ENCODE results near the gene ANKRD44.

Gene ANKRD44

DNA sequence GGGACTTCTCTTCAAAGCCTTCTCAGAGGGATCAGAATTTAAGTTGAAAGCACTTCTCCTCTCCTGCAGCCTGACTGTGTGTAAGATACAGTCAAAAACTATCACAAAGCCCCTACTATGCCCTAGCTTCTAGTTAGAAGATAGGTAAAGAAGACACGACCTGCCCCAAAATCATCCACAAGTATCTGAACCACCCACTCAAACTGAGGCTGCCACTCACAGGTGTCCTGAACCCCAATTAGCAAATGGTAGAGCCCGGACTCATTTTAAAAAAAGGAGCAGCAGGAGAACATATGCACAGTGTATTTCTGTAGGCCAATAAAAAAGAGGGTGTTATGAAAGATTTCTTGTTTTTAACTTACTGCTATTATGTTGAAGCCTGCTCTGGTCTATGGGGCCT is 74.4 kb downstream of the ANKRD44 start:
- DNase-seq = no peak

DNA sequence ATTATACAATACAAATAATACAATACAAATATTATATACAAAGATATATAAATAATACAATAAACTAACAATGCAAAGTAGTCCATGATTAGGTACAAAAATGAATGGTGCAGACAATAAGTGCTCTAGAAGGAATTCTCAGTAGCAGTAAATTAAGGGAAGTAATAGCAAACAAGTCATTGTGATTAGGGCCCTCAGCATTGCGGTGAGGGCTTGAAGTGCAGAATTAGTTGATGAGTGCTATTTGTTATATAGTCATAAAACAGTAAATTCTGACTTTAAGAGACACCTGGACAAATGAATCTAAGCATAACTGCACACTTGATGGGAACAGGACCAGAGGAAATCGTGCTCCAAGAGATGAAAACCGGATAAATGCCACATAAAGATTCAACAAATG is 74.9 kb downstream of the ANKRD44 start:
- no peak for DNase-seq

DNA sequence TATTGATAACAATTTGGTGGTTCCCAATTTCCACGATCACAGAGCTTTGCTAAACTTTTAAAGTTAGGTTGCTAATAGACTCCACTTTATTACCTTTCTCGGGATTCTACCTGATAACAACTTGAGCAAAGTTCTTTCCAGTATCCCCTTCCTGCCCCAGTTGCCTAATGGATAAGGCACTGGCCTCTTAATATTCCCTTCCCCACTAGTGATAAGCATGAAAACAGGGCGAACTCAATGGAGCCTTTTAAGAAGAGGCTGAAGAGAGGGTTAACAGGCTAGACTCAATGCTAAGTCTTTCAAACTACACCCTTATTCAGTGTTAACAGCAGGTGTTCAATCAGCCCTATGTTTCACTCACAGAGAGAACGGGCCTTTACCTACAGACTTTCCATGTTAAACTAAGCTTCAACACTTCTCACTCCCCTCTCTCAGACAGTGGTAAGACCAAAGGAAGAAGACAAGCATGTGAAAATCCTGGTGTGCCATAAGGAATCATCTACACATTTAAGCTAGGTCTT is 75.8 kb downstream of the ANKRD44 start:
- DNase-seq = no peak

DNA sequence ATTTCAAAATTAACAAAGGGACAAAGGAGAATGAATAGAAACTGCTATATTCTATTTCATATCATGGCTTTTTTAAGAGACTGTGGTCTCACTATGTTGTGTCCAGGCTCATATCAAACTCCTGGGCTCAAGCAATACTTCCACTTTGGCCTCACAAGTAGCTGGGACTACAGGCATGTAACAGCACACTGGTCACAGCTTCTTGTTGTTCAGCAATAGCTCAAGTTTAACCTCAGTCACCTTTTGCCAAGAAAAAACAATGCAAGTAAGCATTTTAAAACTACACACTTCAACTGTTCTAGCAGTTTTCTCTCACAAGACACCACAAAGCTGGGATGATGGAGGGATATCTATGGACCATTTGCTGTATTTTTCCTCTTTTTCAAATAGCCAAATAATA is 77.1 kb downstream of the ANKRD44 start:
- DNase-seq = no peak

DNA sequence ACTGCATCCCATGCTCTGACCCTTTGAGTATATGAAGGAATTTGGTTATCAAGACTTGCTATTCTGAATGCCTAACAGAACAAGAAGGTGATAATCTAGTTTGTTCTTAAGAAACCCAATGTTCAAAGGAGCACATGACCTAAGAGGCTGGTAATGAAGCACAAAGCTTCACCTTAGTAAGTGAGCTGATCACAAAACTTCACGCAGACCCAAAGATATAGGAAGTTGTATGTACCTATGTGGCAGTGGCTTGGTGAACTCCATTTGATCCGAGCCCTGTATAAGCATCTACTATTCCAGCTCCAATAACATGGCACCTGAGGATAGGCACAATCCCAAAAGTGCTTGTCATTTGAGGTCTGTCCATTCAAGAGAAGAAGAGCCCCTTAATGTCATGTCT is 78.6 kb downstream of the ANKRD44 start:
- DNase-seq = peak in 2 of 6 experiments; percentile 43 to 49

DNA sequence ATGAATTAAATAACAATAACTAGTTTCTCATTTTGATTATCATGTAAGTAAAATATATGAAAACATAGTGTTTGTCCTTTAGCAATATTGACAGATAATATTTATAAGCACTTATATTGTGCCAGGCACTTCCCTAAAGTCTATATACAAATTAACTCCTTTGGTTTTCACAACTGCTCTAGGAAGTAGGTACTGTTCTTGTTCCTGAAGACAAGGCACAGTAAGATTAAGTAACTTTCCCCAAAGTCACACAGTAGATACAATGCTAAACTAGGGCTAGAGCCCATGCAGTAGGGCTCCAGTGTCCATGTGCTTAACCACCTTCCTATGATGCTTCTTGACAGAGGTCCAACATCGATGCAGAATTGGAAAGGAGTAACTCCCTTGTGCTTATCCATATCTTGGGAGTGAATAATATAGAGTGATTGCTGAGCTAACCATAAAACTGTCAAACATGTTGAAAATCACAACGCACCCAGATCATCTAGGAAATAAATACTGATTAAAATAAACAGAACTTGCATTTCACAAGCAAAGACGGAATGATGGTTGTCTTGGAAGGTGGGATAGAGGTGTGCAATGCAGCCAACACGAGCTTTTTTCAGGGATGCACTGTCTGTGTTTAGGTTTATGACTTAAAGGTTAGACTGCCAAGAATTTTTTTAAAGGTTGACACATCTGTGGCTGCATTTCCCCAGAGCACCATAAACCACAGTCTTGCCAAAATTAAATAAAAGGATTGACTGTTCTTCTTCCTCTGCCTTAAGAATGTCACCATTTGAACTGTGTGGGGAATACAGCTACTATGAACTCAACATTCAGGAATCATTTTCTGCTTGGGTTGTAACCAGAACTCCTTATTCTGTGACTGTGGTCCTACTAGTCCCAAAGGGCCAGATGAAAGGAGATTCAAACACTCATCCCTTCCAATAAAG is 80.8 kb downstream of the ANKRD44 start:
- DNase-seq = no peak

DNA sequence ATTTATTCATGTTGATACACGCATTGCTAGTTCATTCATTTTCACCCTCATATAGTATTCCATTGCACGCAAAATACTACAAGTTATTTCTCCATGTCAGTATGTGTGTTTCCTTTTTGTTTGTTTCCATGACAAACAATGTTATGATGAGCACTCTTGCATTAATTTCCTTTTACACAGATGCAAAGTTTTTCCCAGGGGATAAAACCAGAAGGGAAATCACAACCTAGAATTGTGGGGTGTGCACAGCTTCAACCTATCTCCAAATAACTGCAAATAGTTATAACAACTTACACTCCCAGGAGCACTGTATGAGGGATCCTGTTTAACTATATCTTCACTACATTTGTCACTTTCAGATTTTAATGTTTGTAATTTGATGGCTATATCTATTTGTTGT is 87.1 kb downstream of the ANKRD44 start:
- DNase-seq = no peak

DNA sequence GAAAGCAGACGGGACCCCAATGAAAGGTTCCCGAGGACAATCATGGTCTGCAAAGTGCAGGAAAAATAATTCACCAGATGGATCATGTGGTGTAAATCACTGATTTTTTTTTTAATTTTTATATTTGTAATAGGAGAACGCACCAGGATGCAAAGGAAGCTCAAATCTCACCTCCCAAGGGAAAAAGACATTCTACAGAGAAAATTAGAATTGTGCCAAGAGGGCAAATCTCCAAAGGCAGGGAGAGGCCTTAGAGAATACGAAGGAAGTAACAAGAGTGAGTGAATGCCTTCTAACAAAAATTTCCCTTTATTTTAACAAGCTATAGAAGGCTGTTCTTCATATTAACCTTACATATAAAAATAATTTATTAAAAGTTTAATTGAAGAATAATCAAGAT is 90.9 kb downstream of the ANKRD44 start:
- DNase-seq = no peak

DNA sequence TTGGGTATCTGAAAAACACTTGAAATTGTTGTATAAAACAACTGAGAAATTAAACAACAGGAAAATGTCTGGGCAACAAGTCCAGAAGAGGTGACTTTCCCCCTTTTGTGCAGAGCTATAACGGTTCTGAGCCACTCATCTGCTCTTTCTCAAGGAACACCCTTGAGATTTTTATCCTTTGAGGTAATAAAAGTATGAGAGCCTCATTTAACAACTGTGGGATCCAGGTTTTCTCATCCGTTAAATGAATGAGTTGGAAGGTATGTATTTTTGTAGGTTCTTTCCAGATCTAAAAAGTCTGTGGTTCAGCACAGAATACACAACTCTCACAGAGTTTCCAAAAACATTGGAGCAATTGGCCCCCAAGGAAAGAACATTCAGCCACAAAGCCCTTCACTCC is 93.0 kb downstream of the ANKRD44 start:
- DNase-seq = no peak

DNA sequence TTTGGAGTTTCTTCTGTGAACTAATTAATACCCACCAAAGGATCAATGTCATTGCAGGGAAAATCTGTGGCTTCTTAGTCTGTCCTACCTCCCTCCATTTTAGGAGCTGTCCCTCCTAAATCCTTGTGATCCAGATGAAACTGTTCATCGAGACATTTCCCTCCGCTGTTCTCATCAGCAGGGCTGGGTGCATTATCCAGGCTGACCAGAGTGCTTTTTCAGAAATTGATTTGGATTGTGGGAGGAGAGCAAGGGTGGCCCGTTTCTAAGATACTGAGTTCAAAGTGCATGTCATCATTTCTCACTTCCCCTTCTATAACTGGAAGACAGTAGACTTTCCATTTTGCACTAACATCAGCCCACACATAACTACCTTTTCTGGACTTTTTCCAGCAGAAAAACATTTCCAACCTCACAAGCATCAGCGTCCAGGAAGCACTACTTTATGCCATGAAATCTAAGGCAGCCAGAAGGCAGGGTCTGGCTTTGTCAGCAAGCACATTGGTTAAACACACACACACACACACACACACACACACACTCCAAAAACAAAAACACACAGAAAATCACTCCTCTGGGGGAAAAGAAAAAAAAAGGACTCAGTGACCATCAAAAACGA is 94.1 kb downstream of the ANKRD44 start:
- DNase-seq = peak in 1 of 6 experiments; percentile 18

DNA sequence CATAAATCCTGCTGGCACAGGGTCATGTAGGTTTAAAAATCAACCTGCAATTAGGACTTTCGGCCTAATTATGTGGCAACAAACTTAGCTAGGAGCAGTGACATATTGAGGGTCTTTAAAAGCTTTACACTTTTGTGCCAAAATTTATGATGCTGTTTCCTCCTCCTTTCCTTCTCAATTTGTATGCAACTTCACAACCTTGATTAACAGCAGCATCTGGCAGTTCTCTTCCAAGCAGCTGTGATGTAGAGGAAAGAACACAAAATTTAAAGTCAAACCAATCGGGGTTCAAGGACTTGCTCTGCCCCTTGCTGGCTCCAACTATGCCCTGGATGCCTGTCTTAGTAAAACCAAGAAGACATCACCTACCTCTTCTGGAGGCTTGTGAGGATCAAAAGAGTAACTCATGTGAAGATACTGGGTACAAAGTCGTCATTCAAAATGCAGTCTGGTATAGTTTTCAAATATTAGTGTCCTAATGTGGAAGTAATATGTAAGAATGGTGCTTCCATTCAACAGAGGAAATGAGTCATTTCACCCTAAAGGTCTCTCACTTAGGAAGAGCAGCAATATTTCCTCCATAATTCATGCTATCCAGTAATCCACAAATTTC is 94.7 kb downstream of the ANKRD44 start:
- DNase-seq = no peak

DNA sequence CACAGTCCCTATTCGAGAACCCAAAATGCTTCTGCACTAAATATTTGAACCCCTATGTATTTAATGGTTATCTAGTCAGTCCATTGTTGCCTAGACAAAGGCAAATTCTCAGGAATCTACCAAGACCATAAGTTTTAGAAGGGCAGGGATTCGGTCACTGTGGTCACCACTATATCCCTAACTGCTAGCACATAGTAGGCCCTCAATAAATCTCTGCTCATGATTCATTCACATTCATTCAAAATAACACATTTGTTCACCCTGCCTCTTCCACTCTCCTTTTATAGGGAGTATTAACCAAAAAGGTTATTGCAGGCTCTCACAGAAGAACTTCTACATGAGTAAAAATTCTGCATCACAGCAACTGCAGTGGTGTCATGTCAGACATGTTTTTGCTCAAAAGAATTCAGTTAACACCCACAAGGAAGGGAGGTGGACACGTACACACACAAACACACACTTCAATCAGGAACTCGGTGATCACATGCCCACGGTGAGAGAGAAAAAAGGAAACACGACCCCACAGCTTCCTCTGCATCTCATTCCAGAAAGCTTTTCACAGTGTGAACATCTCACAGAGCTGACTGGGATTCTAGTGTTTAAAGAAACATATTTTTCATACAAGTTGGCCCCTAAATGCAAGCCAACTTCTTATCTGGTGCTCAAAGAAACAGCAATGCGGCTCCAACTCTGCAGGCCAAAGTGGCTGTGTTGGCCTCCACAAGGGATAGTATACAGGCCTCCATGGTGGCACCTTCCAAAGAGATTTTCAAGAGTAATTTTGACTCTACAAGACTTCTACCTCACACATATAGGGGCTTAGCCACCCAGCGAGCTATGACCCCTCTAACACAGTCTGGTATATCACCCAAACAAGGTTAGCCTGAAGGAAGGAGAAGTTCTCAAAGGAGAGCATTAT is 98.0 kb downstream of the ANKRD44 start:
- DNase-seq = peak in 3 of 6 experiments; percentile 33 to 45 (median 44)

DNA sequence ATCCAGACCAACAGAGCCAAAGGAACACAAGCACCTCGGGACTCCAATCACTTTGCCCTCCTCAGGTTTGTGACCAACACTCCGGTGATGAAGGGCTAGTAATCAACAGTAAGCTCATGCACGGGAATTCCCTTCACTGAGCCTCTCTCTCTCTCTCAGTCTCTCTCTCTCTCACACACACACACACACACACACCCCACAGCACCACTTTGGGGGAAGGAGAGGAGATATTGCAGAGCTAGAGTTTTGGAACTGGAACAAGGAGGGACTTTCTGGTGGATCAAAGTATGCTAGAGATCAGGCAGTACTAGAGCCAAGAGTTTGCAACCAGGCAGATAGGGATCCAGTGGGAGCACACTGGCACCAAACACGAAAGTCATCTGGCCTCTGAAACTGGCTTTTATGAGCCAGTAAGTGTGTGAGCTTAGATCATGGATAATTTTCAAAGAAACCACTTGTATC is 98.7 kb downstream of the ANKRD44 start:
- DNase-seq = peak in 1 of 6 experiments; percentile 17

DNA sequence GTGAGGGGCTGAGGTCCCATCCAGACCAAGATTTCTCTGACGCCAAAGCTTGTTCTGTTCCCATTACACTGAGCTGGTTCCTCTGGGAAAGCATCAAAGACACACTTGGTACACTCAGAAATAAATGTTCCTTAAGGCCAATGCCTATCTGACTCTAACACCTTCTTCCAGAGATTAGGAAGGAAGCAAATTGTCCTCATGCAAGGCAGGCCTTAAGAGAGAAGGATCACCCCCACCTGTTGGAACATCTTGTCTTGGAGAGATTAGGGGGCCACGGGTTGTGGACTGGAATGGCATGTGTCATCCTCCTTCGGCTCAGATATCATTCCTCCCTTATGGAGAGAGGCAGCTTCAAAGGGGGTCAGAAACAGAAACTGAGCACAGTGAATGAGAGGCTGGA is 100.2 kb downstream of the ANKRD44 start:
- DNase-seq = no peak

DNA sequence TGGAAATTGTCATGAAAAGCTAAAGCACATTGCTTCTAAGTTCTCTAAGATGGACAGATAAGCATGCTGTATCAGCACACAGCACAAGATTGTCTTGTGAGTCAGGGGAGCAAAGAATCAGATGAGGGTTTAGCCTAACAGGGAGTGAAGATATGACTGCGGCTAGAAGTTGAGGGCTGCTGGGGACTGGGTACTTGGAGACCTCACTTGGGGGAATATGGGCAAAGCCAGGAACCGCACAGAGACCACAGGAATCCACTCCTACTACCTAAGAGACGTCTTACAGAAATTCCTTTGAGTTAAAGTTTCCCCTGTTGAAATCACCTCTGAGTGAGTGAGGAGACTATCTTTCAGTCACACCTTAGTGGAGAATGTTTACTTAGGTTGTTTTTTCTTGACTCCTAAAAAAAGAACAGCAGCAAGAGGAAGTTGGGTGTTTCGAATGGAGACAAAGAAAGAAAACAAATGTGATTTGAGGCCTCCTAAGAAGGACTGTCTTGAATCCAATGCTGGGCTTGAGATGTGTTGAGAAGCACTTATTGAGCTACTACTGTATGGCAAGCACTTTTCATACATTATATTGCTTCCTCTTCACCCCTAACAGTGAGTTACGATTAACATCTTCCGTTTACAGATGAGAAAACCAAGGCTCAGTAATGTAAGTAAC is 100.7 kb downstream of the ANKRD44 start:
- DNase-seq = peak; percentile 26 to 58 (median 36)

DNA sequence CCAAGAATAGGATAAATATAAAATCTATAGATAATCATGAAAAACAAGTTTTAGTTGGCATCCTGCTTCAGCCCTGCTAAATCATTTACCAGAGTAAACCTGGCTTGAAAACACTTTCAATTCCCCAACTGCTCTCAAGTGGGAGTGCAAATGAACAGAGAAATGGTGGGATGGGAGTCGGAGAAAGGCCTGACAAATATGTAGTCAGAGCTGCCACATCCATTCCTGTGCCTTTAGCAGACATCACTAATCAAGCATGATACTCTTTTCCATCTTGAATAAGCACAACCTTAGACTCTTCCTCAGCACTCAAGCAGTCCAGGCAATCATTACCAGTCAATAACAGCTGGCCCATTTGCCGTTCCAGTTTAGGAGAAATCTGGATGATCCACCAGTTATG is 101.3 kb downstream of the ANKRD44 start:
- DNase-seq = peak in 1 of 6 experiments; percentile 60

DNA sequence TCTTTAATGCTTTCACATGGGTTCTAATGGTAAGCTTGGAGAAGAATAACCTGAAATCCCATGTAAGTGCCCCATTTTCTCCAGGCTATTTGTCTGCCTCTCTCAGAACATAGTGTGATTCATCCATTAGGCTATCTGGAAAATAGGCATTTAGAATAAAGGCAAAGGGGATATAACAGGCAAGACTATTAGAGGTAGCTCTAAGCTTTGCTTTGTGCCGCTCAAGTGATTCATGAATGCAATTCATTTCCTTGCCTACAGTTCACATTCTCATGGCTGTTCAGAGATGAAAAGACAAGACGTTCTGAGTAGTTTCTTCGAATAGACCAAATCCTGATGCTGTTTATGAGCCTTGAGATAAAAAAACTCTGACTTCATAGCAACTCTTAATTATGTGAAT is 101.7 kb downstream of the ANKRD44 start:
- peak in 3 of 6 experiments; percentile 31 to 60 (median 40) for DNase-seq

DNA sequence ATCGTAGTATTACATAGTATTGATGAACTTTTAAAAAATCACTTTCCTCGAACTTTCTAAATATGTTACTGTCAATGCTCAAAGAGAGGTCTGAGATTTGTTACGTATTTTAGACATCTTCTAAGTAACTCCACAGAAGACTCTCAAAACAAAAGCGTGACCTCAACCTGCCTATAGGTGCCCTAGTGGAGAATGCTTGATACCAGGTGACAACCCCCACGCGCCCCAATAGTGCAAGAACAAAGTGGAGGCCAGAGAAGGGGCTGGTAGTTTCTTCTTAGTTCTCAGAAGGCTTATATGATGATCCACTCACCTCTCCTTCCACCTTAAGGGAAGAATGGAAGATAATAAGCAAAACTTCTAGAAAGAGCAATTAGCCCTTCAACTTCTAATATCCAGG is 102.6 kb downstream of the ANKRD44 start:
- DNase-seq = peak in 1 of 6 experiments; percentile 13

DNA sequence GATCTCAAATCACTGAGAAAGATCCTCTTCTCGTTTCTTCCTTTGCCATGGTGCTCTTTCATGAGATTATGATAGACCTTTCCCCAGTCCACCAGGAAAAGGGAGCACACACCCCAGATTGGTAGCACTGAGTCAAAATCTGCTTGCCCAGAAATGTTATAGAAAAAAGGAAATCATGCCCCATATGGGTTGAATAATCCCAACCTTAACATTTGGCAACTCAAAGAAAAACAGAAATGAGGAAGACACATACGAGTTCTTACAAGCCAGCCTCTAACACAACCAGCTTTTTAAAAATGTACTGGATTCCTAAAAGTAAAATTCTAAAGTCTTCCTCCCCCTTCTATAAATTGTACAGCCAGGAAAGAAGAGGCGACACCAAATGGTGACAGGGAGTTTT is 103.0 kb downstream of the ANKRD44 start:
- DNase-seq = no peak

DNA sequence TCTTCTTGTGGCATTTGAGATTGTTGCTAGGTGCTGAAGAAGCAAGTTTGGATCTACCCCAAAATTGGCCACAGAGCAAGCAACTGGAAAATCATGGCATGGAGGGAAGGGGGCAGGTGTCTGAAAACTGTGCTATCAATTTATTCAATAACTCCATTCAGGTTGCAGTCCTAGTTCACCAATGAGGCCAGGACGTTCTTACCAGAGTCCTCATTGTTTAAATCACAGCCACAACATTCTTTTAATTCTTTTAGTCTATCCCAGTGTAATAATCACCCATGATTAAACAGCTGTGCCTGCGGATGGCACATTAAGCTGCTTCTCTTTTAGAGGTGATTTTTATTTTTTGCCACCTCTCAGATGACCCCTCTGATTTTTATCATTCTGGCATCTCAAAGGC is 103.5 kb downstream of the ANKRD44 start:
- DNase-seq = no peak

DNA sequence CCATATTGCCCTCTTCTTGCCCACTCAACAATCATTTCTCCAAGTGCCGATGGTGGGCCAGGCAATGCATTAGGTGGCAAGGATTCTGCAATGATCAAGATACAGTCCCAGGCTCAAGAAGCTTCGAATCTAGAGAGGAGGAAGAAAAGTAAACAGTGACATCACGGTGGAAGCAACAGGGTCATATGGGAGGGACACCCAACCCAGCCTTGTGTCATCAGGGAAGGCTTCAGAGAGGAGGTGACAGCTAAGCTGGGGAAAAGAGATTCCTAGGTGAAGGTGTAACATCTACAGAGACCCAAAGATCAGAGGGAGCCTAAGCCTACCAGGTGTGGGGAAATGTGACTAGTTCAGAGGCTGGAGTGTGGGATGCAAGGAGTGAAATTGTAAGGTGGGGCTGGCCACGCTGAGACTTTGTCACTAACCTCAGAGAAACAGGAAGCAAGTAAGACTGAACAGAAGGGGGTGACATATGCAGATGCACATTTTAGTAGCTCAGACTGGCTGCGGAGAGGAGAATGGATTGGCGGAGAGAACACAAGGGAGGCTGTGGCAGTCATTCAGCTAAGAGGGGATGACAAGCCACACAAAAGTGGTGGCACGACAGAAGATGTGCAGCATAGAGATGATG is 104.9 kb downstream of the ANKRD44 start:
- DNase-seq = peak; percentile 56 to 90 (median 76)

All from stimulated activated naive CD4-positive, alpha-beta T cell (primary cell).